Spinal cord (tissue), 10 donors: Measurements from ENCODE around the gene FLRT1. TPM values are rescaled to one million over a fixed set of nuclear protein-coding genes. Genes with fewer than 3 reads are reported as not detected.

Experiments used
- DNase-seq, 6 donors: peaks; one replicate each; pipeline versions ENCODE4 v3.0.0 to v3.0.0-alpha.2; 2013 to 2015; ENCODE audit warnings: low spot score in 6 of 6, low read depth in 4 of 6
- H3K27ac ChIP-seq: one replicate; pipeline ENCODE4 v1.5.1; 2013; ENCODE audit warnings: low read depth, low read length, control low read depth
- H3K27me3 ChIP-seq: one replicate; pipeline ENCODE4 v1.6.1; 2013; ENCODE audit warnings: low read length; ENCODE audit not compliant: control insufficient read depth, insufficient read depth
- H3K36me3 ChIP-seq: one replicate; pipeline ENCODE4 v1.6.1; 2013; ENCODE audit warnings: low read length; ENCODE audit not compliant: control insufficient read depth, insufficient read depth
- H3K4me1 ChIP-seq: one replicate; pipeline ENCODE4 v1.6.1; 2013; ENCODE audit warnings: low read length; ENCODE audit not compliant: control insufficient read depth, insufficient read depth
- H3K4me3 ChIP-seq: one replicate; pipeline ENCODE4 v1.5.1; 2013; ENCODE audit warnings: low read depth, low read length, control low read depth
- H3K9me3 ChIP-seq: one replicate; pipeline ENCODE4 v1.6.1; 2013; ENCODE audit warnings: low read length; ENCODE audit not compliant: control insufficient read depth, insufficient read depth
- WGBS: methylation state at CpG from one replicate; pipeline ENCODE4 v1.1.5; 2013; ENCODE audit warnings: missing lambda C conversion rate; ENCODE audit not compliant: insufficient coverage; 5-methylcytosine and 5-hydroxymethylcytosine counted together
- polyA plus RNA-seq, 2 donors: library from polyadenylated mRNA; unstranded; fragments of 120-200 nt; gene quantifications; one replicate each; pipeline ENCODE4 v1.2.1, GENCODE V29; 2013; ENCODE audit not compliant: insufficient read length in 2 of 2
- total RNA-seq, 2 donors: library from RNA; depleted of rRNA in 1 of 2; stranded (reverse); fragments of 120-200 nt in 1 of 2; fragments of >200 nt in 1 of 2; gene quantifications; one replicate each; pipeline versions ENCODE4 v1.2.3 to v1.2.4, GENCODE V29; 2013 to 2014
- donor health status: healthy.

Gene FLRT1
- total and polyA plus RNA-seq, 4 donors = 6.7 to 21.0 (median 11.7) TPM

DNA sequence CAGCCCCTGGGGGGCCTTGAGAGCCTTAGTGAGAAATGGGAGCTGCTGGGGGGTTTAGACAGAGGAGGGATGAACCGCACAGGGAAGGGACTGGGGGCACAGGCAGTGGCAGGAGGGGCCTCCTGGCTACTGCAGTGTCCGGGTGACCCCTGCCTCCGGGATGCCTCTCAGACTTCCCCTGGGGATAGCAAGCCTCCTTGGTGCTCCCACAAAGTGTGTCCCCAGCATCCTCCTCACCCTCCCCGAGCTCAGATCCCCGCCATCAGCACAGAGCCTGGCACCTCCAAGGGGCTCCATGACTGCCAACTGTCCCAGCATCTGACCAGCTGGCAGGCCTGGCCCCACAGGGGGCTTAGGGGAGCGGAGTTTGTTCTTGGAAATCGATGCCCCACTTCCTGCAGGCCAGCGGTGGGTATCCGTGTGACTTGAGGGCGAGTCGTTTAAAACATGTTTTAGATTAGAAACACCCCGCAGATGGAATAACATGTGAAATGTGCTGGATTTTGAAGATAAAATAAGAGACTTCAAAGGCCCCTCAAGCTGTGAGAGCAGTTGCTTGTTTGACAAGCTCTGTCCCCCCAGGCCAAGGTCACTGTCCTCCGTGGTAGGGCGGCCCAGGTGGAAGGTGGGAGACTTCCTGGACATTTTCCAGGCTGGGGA, 13.5 kb upstream of the FLRT1 start:
- H3K9me3 ChIP-seq = no peaks in the 10 kb centered on the region
- peaks cover 51% of the 10 kb centered on the region for H3K4me1 ChIP-seq
- H3K36me3 ChIP-seq = no peaks in the 10 kb centered on the region
- H3K27ac ChIP-seq = no peak overlapping the region
- H3K27me3 ChIP-seq = no peaks in the 10 kb centered on the region
- DNase-seq = peak in 1 of 6 donors; percentile 49
- H3K4me3 ChIP-seq = no peak overlapping the region
- 50% methylated on average over 12 of the region's 14 CpGs for WGBS

DNA sequence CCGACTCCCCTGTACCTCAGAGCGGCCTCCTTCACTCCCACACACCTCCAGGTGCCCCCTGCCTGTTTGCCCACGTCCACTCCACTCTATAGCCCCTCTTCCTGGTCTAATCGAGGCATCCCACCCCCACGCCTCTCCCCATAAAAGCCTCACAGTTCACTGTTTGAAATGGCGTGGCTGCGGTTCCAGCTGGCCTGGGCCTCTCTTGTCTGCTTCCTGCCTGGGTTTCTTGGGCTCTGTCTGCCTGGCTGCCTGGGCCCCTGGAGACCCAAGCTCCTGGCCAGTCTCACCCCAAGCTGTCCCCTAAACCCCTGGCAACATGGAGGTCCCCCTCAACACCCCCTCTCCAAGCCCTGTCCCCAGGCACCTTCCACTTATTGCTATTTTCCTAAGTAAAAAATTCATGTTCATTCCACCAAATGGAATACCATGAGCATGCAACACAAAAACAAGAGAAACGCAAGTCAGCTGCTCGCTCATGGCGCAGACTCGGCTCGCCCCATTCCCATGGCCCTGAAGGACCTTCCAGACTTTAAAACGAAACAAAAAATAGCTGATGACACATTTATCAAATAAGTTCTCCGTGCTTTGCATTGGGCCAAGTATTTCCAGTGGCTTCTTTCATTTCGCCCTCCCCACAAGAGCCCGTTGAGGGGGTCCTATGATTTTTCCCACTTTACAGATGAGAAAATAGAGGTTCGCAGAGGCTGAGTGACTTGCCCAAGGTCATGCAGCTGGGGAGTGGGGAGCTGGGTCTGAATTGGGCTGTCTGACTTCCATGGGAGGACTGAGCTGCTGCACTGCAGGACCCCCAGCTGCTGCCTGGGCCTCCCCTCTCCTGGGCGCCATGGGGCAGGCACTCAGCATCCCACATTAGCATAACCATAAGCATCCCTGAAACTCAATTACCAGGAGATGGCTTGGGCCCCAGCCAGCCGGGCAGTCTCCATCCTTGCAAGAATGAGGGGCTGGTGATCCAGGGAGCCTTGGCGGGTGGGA, 11.7 kb upstream of the FLRT1 start:
- H3K27ac ChIP-seq = no peak overlapping the region
- no peaks in the 10 kb centered on the region for H3K27me3 ChIP-seq
- H3K9me3 ChIP-seq = no peaks in the 10 kb centered on the region
- no peak for DNase-seq
- no peak overlapping the region for H3K4me3 ChIP-seq
- 78% methylated on average over 16 of the region's 20 CpGs for WGBS
- H3K36me3 ChIP-seq = no peaks in the 10 kb centered on the region
- peaks cover 54% of the 10 kb centered on the region for H3K4me1 ChIP-seq

DNA sequence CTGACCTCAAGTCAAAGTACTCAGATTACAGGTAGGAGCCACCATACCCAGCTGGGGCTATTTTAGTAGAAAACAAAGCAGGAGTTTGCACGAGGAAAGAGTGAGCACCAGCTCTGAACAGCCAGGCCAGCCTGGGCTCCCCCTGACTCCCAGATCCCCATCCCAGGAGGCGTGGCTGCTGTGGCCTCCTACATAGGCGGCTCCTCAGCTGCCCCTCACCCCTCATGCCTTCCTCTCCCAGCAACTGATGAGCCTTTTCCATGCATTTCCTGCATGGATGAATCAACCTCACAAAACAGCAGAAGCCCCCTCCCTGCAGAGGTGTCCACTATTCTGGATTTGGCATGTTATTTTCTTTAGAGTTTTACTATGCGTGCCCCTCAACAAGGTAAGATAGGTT, 10.5 kb upstream of the FLRT1 start:
- H3K4me3 ChIP-seq = no peak overlapping the region
- no peak for DNase-seq
- H3K36me3 ChIP-seq = no peaks in the 10 kb centered on the region
- H3K4me1 ChIP-seq = peaks cover 59% of the 10 kb centered on the region
- no peak overlapping the region for H3K27ac ChIP-seq
- H3K9me3 ChIP-seq = no peaks in the 10 kb centered on the region
- WGBS = 75% methylated on average over 4 of the region's 4 CpGs
- H3K27me3 ChIP-seq = no peaks in the 10 kb centered on the region

DNA sequence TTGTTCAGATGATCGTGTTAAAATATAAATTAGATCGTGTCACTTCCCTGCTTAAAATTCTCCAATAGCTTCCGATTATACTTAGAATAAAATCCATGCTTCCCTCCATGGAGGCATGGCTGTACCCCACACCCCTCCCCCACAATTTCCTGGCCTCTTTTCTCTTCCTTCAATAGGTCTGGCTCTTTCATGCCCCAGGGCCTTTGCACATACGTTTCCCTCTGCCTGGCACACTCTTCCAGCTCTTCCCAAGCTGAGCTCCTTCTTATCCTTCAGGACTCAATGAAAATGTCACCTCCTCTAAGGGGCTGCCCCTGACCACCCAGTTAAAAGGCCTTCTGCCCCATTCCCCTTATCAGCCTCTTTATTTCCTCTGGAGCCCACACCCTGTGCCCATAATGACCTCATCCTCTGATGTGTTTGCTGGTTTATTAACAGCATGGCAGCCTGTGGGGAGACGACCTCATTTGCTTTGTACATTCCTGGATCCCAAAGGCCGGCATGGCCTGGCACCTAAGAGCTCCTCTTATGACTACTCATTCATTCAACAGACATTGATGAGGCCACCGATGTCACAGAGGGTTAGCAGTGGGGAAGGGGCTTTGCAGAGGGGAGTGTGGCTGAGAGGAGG, 9.0 kb upstream of the FLRT1 start:
- Histone ChIP-seq H3K9me3 (no peaks in the 10 kb centered on the region), H3K27ac (no peak overlapping the region), H3K4me1 (peaks cover 51% of the 10 kb centered on the region), H3K4me3 (no peak overlapping the region), H3K27me3 (no peaks in the 10 kb centered on the region), H3K36me3 (no peaks in the 10 kb centered on the region)
- no peak for DNase-seq
- 91% methylated on average over 3 of the region's 7 CpGs for WGBS

DNA sequence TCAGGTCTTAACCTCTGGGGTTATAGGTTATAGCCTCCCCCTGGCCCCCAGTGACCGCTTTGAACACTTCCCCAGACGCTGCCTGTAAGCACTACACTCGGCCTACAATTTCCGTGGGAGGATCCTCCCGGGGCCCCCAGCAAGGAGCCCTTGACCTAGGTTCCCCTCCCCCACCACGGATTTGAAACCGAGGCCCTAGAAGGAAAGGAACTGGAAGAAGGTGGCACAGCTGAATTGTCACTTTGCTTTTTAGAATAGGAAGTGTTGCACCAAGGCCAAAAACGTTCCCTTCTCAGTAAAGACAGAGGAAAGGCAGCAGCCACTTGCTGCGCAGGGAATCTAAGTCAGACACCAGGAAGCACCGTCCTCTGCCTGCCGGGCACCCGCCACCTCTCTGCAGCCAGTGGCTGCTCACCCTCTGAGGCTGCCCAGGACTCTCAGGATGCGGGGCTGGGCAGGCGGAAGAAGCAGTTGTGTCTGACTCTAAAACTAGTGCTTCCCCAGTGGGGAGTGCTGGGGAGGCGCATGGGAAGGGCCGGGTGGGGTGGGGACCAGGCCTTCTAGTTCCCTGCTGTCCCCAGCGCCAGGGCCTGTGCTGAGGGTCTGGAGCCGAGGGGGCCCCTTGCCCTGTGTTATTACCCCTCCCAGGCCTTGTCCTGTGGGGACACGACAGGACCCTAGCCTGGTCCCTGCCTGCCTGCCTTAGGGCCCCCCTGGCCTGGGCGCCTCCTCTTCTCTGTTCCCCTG, 7.9 kb upstream of the FLRT1 start:
- no peaks in the 10 kb centered on the region for H3K9me3 ChIP-seq
- no peak for DNase-seq
- peaks cover 44% of the 10 kb centered on the region for H3K4me1 ChIP-seq
- H3K27ac ChIP-seq = peak overlapping the region; percentile 11
- no peaks in the 10 kb centered on the region for H3K27me3 ChIP-seq
- H3K4me3 ChIP-seq = peak overlapping the region; percentile 16
- no peaks in the 10 kb centered on the region for H3K36me3 ChIP-seq
- 35% methylated on average over 11 of the region's 20 CpGs for WGBS

DNA sequence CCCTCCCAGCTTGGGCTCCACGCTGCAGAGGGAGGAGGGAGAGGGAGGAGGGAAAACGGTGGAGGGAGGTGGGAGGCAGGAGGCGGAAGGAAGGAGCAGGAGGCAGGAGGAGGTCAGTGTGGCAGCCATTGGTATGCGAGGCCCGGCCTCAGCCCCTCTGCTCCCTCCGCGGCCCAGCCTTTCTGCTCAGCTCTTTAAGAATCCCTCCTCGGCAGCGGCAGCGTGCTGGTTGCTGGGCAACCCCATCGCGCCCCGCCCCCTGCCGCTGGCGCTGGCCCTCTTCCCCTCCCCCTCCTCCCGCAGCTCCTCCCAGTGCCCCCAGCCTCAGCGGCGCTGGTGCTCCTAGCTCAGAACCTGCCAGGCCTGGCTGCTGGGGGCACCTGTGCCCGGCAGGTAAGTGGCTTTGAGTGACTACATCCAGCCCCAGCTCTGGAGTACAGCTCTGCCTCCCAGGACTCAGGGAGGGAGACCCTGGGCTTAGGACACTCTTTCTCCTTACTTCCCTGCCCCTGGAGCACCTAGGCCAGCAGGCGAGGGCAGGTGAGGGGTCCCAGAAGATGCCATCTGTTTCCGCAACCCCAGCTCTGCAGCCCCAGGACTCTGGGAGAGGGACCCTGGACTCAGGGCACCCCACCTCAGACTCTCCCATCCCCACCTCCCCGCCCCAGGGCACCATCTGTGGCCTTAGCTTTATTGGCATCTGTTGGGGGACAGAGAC, 7.2 kb upstream of the FLRT1 start:
- peak in 4 of 6 donors; percentile 58 to 94 (median 76) for DNase-seq
- no peaks in the 10 kb centered on the region for H3K36me3 ChIP-seq
- WGBS = 10% methylated on average over 20 of the region's 22 CpGs
- H3K4me3 ChIP-seq = peak overlapping the region; percentile 16
- no peaks in the 10 kb centered on the region for H3K9me3 ChIP-seq
- H3K27ac ChIP-seq = peak overlapping the region; percentile 11
- H3K27me3 ChIP-seq = no peaks in the 10 kb centered on the region
- peaks cover 39% of the 10 kb centered on the region for H3K4me1 ChIP-seq

DNA sequence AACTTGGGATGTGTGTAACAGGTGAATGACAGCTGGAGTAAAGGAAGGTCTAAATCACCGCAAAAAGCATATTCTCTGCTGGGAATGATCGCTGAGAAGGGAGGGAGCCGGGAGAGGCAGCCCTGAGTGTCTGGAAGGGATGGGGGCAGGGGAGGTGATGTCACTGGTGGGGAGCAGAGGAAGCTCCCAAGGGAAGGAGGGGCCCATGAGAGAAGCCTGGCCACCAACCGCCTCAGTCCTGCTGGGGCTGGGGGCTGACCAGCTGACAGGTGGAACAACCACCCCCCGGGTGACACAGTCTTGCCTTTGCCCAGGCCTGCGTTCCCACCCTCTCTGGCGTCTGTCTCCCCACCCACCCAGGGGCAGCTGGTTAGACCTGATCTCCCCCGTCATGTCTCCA, 6.0 kb upstream of the FLRT1 start:
- no peaks in the 10 kb centered on the region for H3K9me3 ChIP-seq
- H3K36me3 ChIP-seq = no peaks in the 10 kb centered on the region
- WGBS = 53% methylated on average over 7 of the region's 8 CpGs
- H3K4me3 ChIP-seq = no peak overlapping the region
- no peaks in the 10 kb centered on the region for H3K27me3 ChIP-seq
- DNase-seq = no peak
- peaks cover 39% of the 10 kb centered on the region for H3K4me1 ChIP-seq
- no peak overlapping the region for H3K27ac ChIP-seq

DNA sequence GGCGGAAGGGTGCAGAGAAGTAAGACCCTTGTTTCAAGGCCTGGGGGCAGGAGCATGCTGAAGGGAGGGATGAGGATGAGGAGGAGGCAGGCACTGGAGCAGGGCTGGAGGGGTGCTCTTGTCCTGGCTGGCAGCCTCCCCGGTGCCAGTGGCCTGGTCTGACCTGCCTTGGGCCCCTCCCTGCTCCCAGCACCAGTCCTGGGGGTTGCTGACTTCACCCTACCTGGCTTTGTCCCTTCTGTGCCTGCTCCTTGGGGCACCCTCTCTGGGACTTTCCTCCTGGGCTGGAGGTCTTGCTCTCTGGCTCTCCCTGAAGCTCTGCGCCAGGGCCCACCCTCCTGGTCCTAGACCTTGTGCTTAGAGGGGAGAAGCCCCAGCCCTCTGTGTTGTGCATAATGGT, 4.7 kb upstream of the FLRT1 start:
- peaks cover 3% of the 10 kb centered on the region for H3K27me3 ChIP-seq
- H3K4me1 ChIP-seq = peaks cover 45% of the 10 kb centered on the region
- H3K4me3 ChIP-seq = no peak overlapping the region
- H3K9me3 ChIP-seq = no peaks in the 10 kb centered on the region
- H3K27ac ChIP-seq = no peak overlapping the region
- no peaks in the 10 kb centered on the region for H3K36me3 ChIP-seq
- DNase-seq = no peak
- 78% methylated on average over 3 of the region's 3 CpGs for WGBS

DNA sequence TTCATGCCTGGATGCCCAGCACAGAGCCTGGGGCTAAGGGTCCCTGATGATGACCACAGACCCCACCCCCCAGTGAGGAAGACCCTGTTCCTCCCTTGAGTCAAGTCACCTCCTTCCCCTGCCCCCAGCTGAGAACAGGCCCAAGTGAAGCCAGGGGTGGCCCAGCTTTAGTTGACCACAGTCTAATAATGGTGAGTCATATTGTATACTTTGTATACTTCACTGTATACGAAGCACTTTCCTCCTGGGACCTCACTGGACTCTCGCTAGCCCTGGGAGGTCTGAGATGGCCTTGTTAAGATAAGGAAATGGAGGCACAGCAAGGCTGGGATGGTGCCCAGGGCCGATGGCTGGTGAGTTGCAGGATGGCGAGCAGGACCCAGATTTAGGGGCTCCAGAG, 3.7 kb upstream of the FLRT1 start:
- H3K9me3 ChIP-seq = no peaks in the 10 kb centered on the region
- no peak for DNase-seq
- H3K27ac ChIP-seq = no peak overlapping the region
- H3K4me1 ChIP-seq = peaks cover 50% of the 10 kb centered on the region
- no peaks in the 10 kb centered on the region for H3K36me3 ChIP-seq
- peaks cover 4% of the 10 kb centered on the region for H3K27me3 ChIP-seq
- H3K4me3 ChIP-seq = no peak overlapping the region
- 89% methylated on average over 3 of the region's 4 CpGs for WGBS
